Measurements from ENCODE around the gene DFFB. TPM values are rescaled to one million over a fixed set of nuclear protein-coding genes. Genes with fewer than 3 reads are reported as not detected.
"Not testable (repeated sequence)": the region's sequence is repeated elsewhere in the genome, so short reads cannot be mapped to it uniquely, and the experiment has no call there.

The DFFB gene
- total RNA-seq, 1 experiment from 2014 or later = 4.8 TPM

DNA sequence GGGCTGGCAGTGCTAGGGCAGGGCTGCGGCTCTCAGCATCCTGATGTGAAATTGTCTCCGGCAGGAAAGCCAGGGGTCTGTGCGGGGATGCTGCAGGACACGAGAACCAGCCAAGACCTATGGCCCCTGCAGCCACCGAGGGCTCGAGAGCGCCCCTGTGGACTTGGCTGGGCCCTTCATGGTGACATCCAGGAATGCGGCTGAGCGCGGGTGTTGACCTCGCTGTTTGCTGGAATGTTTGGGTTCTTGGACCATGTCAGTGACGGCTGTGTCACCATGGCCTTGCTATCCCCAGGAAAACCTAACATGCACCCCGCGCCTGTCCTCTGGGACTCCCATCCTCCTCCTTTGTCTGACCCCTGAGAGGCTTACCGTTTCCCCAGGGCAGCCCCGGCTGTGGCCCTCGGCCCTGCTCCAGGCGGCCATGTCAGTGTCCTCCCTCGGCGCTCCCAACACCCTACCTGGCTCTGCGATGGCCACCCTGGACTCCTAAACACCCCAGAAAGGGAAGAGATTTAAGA lies 57.1 kb downstream of the DFFB start:
- no peak for DNase-seq (ENCODE audit: unreplicated experiment)
- ChIA-PET POLR2A (no interaction called here), CTCF (interaction anchor here (1.1 kb wide), 1 partner anchor 1979 kb away, joined by 6 read pairs; no protein-coding TSS in a partner anchor)
- TF ChIP-seq, protein P1, sequence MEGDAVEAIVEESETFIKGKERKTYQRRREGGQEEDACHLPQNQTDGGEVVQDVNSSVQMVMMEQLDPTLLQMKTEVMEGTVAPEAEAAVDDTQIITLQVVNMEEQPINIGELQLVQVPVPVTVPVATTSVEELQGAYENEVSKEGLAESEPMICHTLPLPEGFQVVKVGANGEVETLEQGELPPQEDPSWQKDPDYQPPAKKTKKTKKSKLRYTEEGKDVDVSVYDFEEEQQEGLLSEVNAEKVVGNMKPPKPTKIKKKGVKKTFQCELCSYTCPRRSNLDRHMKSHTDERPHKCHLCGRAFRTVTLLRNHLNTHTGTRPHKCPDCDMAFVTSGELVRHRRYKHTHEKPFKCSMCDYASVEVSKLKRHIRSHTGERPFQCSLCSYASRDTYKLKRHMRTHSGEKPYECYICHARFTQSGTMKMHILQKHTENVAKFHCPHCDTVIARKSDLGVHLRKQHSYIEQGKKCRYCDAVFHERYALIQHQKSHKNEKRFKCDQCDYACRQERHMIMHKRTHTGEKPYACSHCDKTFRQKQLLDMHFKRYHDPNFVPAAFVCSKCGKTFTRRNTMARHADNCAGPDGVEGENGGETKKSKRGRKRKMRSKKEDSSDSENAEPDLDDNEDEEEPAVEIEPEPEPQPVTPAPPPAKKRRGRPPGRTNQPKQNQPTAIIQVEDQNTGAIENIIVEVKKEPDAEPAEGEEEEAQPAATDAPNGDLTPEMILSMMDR (IDR thresholded peaks at IDR 0.05; ENCODE audit: unreplicated experiment) = no peak
- H3K4me1 Mint-ChIP-seq (ENCODE audit: insufficient read depth, unreplicated experiment) = no peaks in the 10 kb centered on the region
- H3K4me3 Mint-ChIP-seq (ENCODE audit: unreplicated experiment) = no peak overlapping the region
- no peaks in the 10 kb centered on the region for H3K9me3 Mint-ChIP-seq (ENCODE audit: unreplicated experiment)
- no peak overlapping the region for H3K27ac Mint-ChIP-seq (ENCODE audit: low read depth, unreplicated experiment)
- intact Hi-C loops (cut with micrococcal nuclease) = loop anchor here (5.0 to 10.0 kb wide), 3 partner anchors 910 to 1838 kb away; no protein-coding TSS in a partner anchor
- peaks cover 24% of the 10 kb centered on the region for H3K27me3 Mint-ChIP-seq (ENCODE audit: insufficient read depth, unreplicated experiment)
- H3K36me3 Mint-ChIP-seq (ENCODE audit: insufficient read depth, unreplicated experiment) = no peaks in the 10 kb centered on the region
- no TSS peak for BruUV-seq (replicated peaks)

DNA sequence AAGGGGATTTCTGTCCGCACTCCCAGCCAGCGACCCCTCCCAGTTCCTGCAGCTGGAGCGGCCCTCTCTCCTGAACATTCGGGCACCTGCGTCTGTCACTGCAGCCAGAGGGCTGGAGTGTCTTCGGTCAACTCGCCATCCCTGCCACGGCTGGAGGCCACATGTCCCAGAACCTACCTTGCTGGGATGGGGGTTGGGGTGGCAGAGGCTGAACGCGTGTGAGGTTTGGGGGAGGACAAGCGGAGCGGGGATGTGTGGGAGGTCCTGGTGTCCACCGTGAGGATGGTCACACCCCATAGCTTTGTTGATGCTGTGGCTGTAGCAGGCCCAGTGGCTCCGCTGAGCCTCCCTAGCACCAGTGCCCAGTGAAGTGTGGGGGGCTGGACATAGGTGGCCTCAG lies 57.6 kb downstream of the DFFB start:
- Mint-ChIP-seq H3K36me3 (ENCODE audit: insufficient read depth, unreplicated experiment) (no peaks in the 10 kb centered on the region), H3K4me1 (ENCODE audit: insufficient read depth, unreplicated experiment) (no peaks in the 10 kb centered on the region), H3K27me3 (ENCODE audit: insufficient read depth, unreplicated experiment) (peaks cover 24% of the 10 kb centered on the region), H3K4me3 (ENCODE audit: unreplicated experiment) (no peak overlapping the region), H3K27ac (ENCODE audit: low read depth, unreplicated experiment) (no peak overlapping the region), H3K9me3 (ENCODE audit: unreplicated experiment) (no peaks in the 10 kb centered on the region)
- CTCF ChIA-PET = no interaction called here
- intact Hi-C loops (cut with micrococcal nuclease) = loop anchor here (5.0 to 10.0 kb wide), 3 partner anchors 910 to 1837 kb away; no protein-coding TSS in a partner anchor
- BruUV-seq (replicated peaks) = no TSS peak
- POLR2A ChIA-PET = interaction anchor here (0.6 kb wide), 1 partner anchor 1946 kb away, joined by 3 read pairs; no protein-coding TSS in a partner anchor
- TF ChIP-seq, protein P1 (IDR thresholded peaks at IDR 0.05; ENCODE audit: unreplicated experiment) = no peak
- DNase-seq (ENCODE audit: unreplicated experiment) = no peak

DNA sequence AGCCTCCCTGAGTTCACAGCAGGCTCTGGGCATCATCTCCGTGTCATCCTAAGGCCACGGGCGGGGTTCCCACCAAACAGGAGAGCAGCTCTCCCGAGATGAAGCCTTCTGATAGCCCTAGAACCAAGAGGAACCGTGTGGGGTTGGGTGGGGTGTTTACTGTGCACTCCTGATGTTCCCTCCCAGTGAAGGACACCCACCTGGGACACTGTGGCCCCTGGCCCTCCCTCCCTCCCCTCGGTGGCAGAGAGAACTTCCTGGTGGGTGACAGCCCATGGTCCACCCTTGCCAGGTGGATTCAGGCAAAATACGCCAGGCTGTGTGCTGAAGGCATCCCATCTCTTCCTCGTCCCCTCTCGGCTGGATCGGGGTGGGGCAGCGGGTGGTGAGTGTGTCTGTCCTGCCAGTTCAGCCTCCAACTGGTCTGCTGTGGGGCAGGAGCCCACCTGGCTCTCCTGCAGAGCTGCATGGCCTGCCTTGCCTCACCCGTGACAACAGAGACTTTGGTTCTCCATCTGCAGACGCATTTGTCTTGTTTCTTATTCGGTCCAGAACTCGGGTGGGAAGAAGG lies 58.4 kb downstream of the DFFB start:
- Mint-ChIP-seq H3K4me1 (ENCODE audit: insufficient read depth, unreplicated experiment) (no peaks in the 10 kb centered on the region), H3K36me3 (ENCODE audit: insufficient read depth, unreplicated experiment) (no peaks in the 10 kb centered on the region), H3K4me3 (ENCODE audit: unreplicated experiment) (no peak overlapping the region), H3K27me3 (ENCODE audit: insufficient read depth, unreplicated experiment) (peaks cover 24% of the 10 kb centered on the region), H3K27ac (ENCODE audit: low read depth, unreplicated experiment) (no peak overlapping the region), H3K9me3 (ENCODE audit: unreplicated experiment) (no peaks in the 10 kb centered on the region)
- no peak for DNase-seq (ENCODE audit: unreplicated experiment)
- ChIA-PET POLR2A (interaction anchor here (0.6 kb wide), 1 partner anchor 1945 kb away, joined by 3 read pairs; no protein-coding TSS in a partner anchor), CTCF (no interaction called here)
- intact Hi-C loops (cut with micrococcal nuclease) = loop anchor here (10.0 kb wide), 1 partner anchor 909 kb away; no protein-coding TSS in a partner anchor
- BruUV-seq (replicated peaks) = no TSS peak
- TF ChIP-seq, protein P1 (IDR thresholded peaks at IDR 0.05; ENCODE audit: unreplicated experiment) = no peak

DNA sequence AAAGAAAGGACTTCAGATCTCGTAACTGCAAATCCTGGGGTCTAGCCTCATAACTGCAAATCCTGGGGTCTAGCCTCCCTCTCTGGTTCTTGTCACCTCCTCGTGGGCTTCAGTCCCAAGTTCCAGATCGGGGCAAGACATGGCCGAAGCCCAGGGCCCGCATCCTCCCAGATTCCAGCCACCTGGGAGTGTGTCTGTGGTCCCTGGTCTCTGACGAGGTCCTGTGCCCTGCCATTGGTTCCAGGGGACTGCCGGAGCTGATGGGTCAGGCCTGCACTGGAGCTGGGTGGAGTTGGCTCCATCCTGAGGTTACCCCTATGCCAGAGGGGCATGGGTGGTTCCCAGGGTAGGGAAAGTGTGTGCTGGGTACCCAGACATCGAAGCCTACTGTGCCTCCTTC lies 60.5 kb downstream of the DFFB start:
- TF ChIP-seq, protein P1 (IDR thresholded peaks at IDR 0.05; ENCODE audit: unreplicated experiment) = no peak
- no peaks in the 10 kb centered on the region for H3K36me3 Mint-ChIP-seq (ENCODE audit: insufficient read depth, unreplicated experiment)
- intact Hi-C loops (cut with micrococcal nuclease) = loop anchor here (10.0 kb wide), 1 partner anchor 907 kb away; no protein-coding TSS in a partner anchor
- H3K9me3 Mint-ChIP-seq (ENCODE audit: unreplicated experiment) = no peaks in the 10 kb centered on the region
- peaks cover 39% of the 10 kb centered on the region for H3K27me3 Mint-ChIP-seq (ENCODE audit: insufficient read depth, unreplicated experiment)
- no peak overlapping the region for H3K4me3 Mint-ChIP-seq (ENCODE audit: unreplicated experiment)
- no TSS peak for BruUV-seq (replicated peaks)
- DNase-seq (ENCODE audit: unreplicated experiment) = no peak
- no peaks in the 10 kb centered on the region for H3K4me1 Mint-ChIP-seq (ENCODE audit: insufficient read depth, unreplicated experiment)
- no peak overlapping the region for H3K27ac Mint-ChIP-seq (ENCODE audit: low read depth, unreplicated experiment)
- CTCF ChIA-PET = no interaction called here
- POLR2A ChIA-PET = no interaction called here

DNA sequence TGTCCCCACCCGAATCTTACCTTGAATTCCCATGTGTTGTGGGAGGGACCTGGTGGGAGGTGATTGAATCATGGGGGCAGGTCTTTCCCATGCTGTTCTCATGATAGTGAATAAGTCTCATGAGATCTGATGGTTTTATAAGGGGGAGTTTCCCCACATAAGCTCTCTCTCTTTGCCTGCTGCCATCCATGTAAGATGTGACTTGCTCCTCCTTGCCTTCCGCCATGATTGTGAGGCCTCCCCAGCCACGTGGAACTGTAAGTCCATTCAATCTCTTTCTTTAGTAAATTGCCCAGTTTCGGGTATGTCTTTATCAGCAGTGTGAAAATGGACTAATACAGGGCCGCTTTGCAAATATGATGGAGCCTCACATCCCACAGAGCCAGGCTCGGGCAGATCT lies 61.1 kb downstream of the DFFB start:
- CTCF ChIA-PET = interaction anchor here (0.6 kb wide), 1 partner anchor 1262 kb away, joined by 3 read pairs; no protein-coding TSS in a partner anchor
- H3K4me1 Mint-ChIP-seq (ENCODE audit: insufficient read depth, unreplicated experiment); H3K4me3 Mint-ChIP-seq (ENCODE audit: unreplicated experiment); H3K9me3 Mint-ChIP-seq (ENCODE audit: unreplicated experiment); DNase-seq (ENCODE audit: unreplicated experiment); POLR2A ChIA-PET; H3K36me3 Mint-ChIP-seq (ENCODE audit: insufficient read depth, unreplicated experiment); H3K27ac Mint-ChIP-seq (ENCODE audit: low read depth, unreplicated experiment); BruUV-seq (replicated peaks): not testable (repeated sequence)
- H3K27me3 Mint-ChIP-seq (ENCODE audit: insufficient read depth, unreplicated experiment) = peaks cover 39% of the 10 kb centered on the region
- intact Hi-C loops (cut with micrococcal nuclease) = loop anchor here (10.0 kb wide), 1 partner anchor 906 kb away; no protein-coding TSS in a partner anchor

Data from MCF 10A (cell line).